Psoas muscle (tissue), 8 donors: Measurements from ENCODE around the gene DYNC1LI1. TPM values are rescaled to one million over a fixed set of nuclear protein-coding genes. Genes with fewer than 3 reads are reported as not detected.

Source experiments
- ATAC-seq, 4 donors: fragments of 200-7000 bp; cut with Tn5 transposase; one replicate each; pipeline ENCODE4 v1.9.1; 2020; ENCODE audit warnings: moderate library complexity in 3 of 4, mild to moderate bottlenecking in 2 of 4
- DNase-seq, 2 donors: peaks; one replicate each; pipeline ENCODE4 v3.0.0-alpha.2; 2020
- H3K27ac ChIP-seq: fragments of 200-600 bp; one replicate; pipeline ENCODE4 v1.8.0; 2022
- H3K27me3 ChIP-seq, 3 donors: fragments of 200-600 bp in 1 of 3; one replicate each; pipeline versions ENCODE4 v1.6.1 to v1.8.0; 2013 to 2022; ENCODE audit warnings: low read length in 2 of 3, mild to moderate bottlenecking in 2 of 3, moderate library complexity in 1 of 3; ENCODE audit not compliant: insufficient read depth in 3 of 3
- H3K36me3 ChIP-seq, 2 donors: fragments of 200-600 bp in 1 of 2; one replicate each; pipeline versions ENCODE4 v1.6.1 to v1.8.0; 2013 to 2022; ENCODE audit warnings: low read depth in 1 of 2, mild to moderate bottlenecking in 1 of 2, moderate library complexity in 1 of 2; ENCODE audit not compliant: insufficient read depth in 1 of 2
- H3K4me1 ChIP-seq: fragments of 200-600 bp; one replicate; pipeline ENCODE4 v1.8.0; 2022
- H3K4me3 ChIP-seq: fragments of 200-600 bp; one replicate; pipeline ENCODE4 v1.8.0; 2022; ENCODE audit warnings: mild to moderate bottlenecking
- H3K9me3 ChIP-seq: fragments of 200-600 bp; one replicate; pipeline ENCODE4 v1.8.0; 2022
- WGBS, 3 donors: extraction: QIAGEN DNeasy Blood & Tissue Kit; methylation state at CpG; one replicate each; pipeline versions ENCODE4 v1.1.6 to v1.1.7; 2013; 5-methylcytosine and 5-hydroxymethylcytosine counted together
- intact Hi-C, 2 donors: fragments of 100-400 bp; cut with DNase I; formaldehyde crosslinking; loops; one replicate each; pipeline versions ENCODE4 v1.11.0 to v1.14.2; 2022
- polyA plus RNA-seq, 3 donors: library from polyadenylated mRNA; stranded (reverse); fragments of 200-250 nt; gene quantifications; one replicate each; pipeline ENCODE4 v1.2.3, GENCODE V29; 2013
- total RNA-seq, 4 donors: library from RNA; stranded (reverse); fragmentation: NEBNext Ultra II Directional in 2 of 4; extraction: Animal tissue kit (Norgen Biotek cat#: 25700) in 2 of 4; gene quantifications; one replicate each; pipeline versions ENCODE4 v1.2.1 to v1.2.4, GENCODE V29; 2021 to 2023
- TF ChIP-seq, protein P1 (sequence below): fragments of 200-600 bp; IDR thresholded peaks from one replicate; pipeline ENCODE4 v1.8.0; 2022; ENCODE audit warnings: antibody characterized with exemption
- donor health status: healthy with polysubstance abuse.
- donor health status: DM: no; HTN: no; CAD: no; lungs with moderate emphysema.
- donor health status: Bipolar disorder and iron deficiency.
- donor health status: healthy.
- donor health status: DM: yes; HTN: yes; CAD: no.
- donor health status: DM: no; HTN: no; CAD: no.
- donor health status: DM: no; HTN: no; CAD: no.
- donor health status: DM: yes; HTN: yes; CAD: no.

The DYNC1LI1 gene
- total and polyA plus RNA-seq, 7 donors, result 37.4 to 56.8 (median 47.3) TPM

DNA sequence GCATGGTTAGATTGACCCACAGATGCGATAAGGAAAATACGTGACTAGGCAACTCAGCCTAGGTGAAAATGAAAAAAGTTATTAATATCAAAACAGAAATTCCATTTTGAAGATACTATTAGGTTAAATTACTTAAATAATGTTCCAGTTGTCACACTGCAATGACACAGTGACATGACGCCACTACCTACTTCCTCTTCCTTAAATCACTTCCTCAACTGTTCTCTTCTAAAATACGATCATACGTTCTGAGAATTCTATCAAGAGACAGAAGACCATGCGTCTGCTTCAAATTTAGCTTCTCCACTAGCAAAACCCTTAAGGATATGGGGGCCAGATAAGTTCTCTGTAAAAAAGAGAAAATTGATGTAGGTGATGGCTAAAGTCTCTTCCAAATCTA lies 86.2 kb downstream of the DYNC1LI1 start:
- no peak overlapping the region for H3K4me3 ChIP-seq
- H3K27ac ChIP-seq, result no peak overlapping the region
- H3K36me3 ChIP-seq, result peaks cover 0 to 44% of the 10 kb centered on the region in 2 donors
- intact Hi-C loops, result no loop called here
- H3K27me3 ChIP-seq, result no peaks in the 10 kb centered on the region
- H3K9me3 ChIP-seq, result no peaks in the 10 kb centered on the region
- no peak for ATAC-seq
- H3K4me1 ChIP-seq, result no peaks in the 10 kb centered on the region
- TF ChIP-seq, protein P1, sequence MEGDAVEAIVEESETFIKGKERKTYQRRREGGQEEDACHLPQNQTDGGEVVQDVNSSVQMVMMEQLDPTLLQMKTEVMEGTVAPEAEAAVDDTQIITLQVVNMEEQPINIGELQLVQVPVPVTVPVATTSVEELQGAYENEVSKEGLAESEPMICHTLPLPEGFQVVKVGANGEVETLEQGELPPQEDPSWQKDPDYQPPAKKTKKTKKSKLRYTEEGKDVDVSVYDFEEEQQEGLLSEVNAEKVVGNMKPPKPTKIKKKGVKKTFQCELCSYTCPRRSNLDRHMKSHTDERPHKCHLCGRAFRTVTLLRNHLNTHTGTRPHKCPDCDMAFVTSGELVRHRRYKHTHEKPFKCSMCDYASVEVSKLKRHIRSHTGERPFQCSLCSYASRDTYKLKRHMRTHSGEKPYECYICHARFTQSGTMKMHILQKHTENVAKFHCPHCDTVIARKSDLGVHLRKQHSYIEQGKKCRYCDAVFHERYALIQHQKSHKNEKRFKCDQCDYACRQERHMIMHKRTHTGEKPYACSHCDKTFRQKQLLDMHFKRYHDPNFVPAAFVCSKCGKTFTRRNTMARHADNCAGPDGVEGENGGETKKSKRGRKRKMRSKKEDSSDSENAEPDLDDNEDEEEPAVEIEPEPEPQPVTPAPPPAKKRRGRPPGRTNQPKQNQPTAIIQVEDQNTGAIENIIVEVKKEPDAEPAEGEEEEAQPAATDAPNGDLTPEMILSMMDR, result no peak
- DNase-seq, result no peak
- 87 to 88% (median 87%) methylated on average over 6 of the region's 6 CpGs for WGBS, 3 donors

DNA sequence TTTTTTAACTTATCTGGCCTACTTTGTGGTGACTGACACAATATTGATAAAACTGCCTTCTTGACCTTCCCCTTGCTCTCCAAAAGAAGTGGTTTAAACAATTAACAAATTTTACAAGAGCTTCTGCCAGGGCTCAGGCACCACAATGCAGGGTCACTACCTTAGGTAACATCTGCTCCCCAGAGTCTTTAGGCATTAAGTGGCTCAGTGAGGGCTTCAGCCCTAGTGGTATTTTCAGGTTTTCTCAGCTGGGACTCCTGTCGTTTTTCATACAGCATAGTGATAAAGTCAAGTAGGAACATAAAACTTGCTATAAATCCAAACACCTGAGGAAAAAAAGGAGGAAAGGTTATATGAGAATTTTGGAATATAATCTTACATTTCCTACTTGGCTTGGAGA lies 86.9 kb downstream of the DYNC1LI1 start:
- peaks cover 0 to 44% of the 10 kb centered on the region in 2 donors for H3K36me3 ChIP-seq
- H3K27me3 ChIP-seq, result no peaks in the 10 kb centered on the region
- intact Hi-C loops, result no loop called here
- no peak overlapping the region for H3K4me3 ChIP-seq
- H3K4me1 ChIP-seq, result no peaks in the 10 kb centered on the region
- WGBS, 3 donors, result 51 to 73% (median 60%) methylated on average over 1 of the region's 1 CpG
- ATAC-seq, result no peak
- no peak for DNase-seq
- TF ChIP-seq, protein P1, result no peak
- H3K27ac ChIP-seq, result no peak overlapping the region
- H3K9me3 ChIP-seq, result no peaks in the 10 kb centered on the region

- DNase-seq (no peak), ATAC-seq (no peak)
- no peak overlapping the region for H3K4me3 ChIP-seq
- H3K9me3 ChIP-seq, result no peaks in the 10 kb centered on the region
- no peak overlapping the region for H3K27ac ChIP-seq
- WGBS, 3 donors, result 93 to 95% (median 95%) methylated on average over 1 of the region's 1 CpG
- no peaks in the 10 kb centered on the region for H3K27me3 ChIP-seq
- intact Hi-C loops, result no loop called here
- TF ChIP-seq, protein P1, result no peak
- H3K4me1 ChIP-seq, result no peaks in the 10 kb centered on the region
- peaks cover 0 to 47% of the 10 kb centered on the region in 2 donors for H3K36me3 ChIP-seq
Measured at GRCh38 chr3:32482693-32483092, 88.0 kb downstream of the DYNC1LI1 start.

- Histone ChIP-seq H3K4me1 (no peaks in the 10 kb centered on the region), H3K4me3 (no peak overlapping the region), H3K27me3 (no peaks in the 10 kb centered on the region), H3K27ac (no peak overlapping the region), H3K9me3 (no peaks in the 10 kb centered on the region), H3K36me3 (peaks cover 0 to 42% of the 10 kb centered on the region in 2 donors)
- DNase-seq (no peak), ATAC-seq (no peak)
- intact Hi-C loops, result no loop called here
- WGBS, 3 donors, result 85 to 95% (median 87%) methylated on average over 3 of the region's 3 CpGs
- TF ChIP-seq, protein P1, result no peak
Measured at GRCh38 chr3:32481791-32482631, 88.6 kb downstream of the DYNC1LI1 start.
